SJCRH30 (cell line): ENCODE measurements around the gene MTHFD2L. TPM values are rescaled to one million over a fixed set of nuclear protein-coding genes. Genes with fewer than 3 reads are reported as not detected.
A peak's percentile ranks its signal among the peaks of the same experiment; 100 is the strongest.

Source experiments
- DNase-seq, 2 experiments: peaks; one replicate each; pipeline ENCODE4 v3.0.0-alpha.2; 2015 to 2020
- H3K27ac ChIP-seq: fragments of 250-450 bp; sonication (Bioruptor Pico); 2 replicates; pipeline ENCODE4 v1.5.1; 2020; ENCODE audit warnings: mild to moderate bottlenecking, moderate library complexity
- H3K27me3 ChIP-seq: fragments of 250-450 bp; sonication (Bioruptor Pico); 2 replicates; pipeline ENCODE4 v1.5.1; 2020; ENCODE audit warnings: mild to moderate bottlenecking, moderate library complexity
- H3K36me3 ChIP-seq: fragments of 250-450 bp; sonication (Bioruptor Pico); 2 replicates; pipeline ENCODE4 v1.5.1; 2020; ENCODE audit warnings: mild to moderate bottlenecking, moderate library complexity
- H3K4me1 ChIP-seq: fragments of 250-450 bp; sonication (Bioruptor Pico); 2 replicates; pipeline ENCODE4 v1.5.1; 2020; ENCODE audit warnings: mild to moderate bottlenecking, moderate library complexity
- H3K4me3 ChIP-seq: fragments of 250-450 bp; sonication (Bioruptor Pico); 2 replicates; pipeline ENCODE4 v1.5.1; 2020; ENCODE audit warnings: mild to moderate bottlenecking, moderate library complexity
- H3K9me3 ChIP-seq: fragments of 250-450 bp; sonication (Bioruptor Pico); replicated peaks from 2 replicates; pipeline ENCODE4 v1.5.1; 2020; ENCODE audit warnings: mild to moderate bottlenecking, moderate library complexity
- total RNA-seq: library from RNA; depleted of rRNA; stranded (reverse); fragments of >200 nt; shearing (Covaris generic); gene quantifications from 2 replicates; pipeline ENCODE4 v1.2.3, GENCODE V29; 2014

The MTHFD2L gene
- total RNA-seq, 1 experiment from 2014 or later, result 33.3 TPM

- Histone ChIP-seq H3K4me3 (no peak overlapping the region), H3K27me3 (no peaks in the 10 kb centered on the region), H3K4me1 (no peaks in the 10 kb centered on the region), H3K27ac (no peak overlapping the region), H3K9me3 (no peaks in the 10 kb centered on the region), H3K36me3 (no peaks in the 10 kb centered on the region)
- DNase-seq, result no peak
Observed at GRCh38 chr4:74223098-74223497, 65.2 kb downstream of the MTHFD2L start.

- H3K27ac ChIP-seq, result no peak overlapping the region
- H3K36me3 ChIP-seq, result no peaks in the 10 kb centered on the region
- H3K4me3 ChIP-seq, result no peak overlapping the region
- H3K4me1 ChIP-seq, result no peaks in the 10 kb centered on the region
- DNase-seq, result no peak
- no peaks in the 10 kb centered on the region for H3K27me3 ChIP-seq
- H3K9me3 ChIP-seq, result no peaks in the 10 kb centered on the region
Observed at GRCh38 chr4:74223801-74224200, 65.9 kb downstream of the MTHFD2L start.

- Histone ChIP-seq H3K4me3 (no peak overlapping the region), H3K27me3 (no peaks in the 10 kb centered on the region), H3K36me3 (no peaks in the 10 kb centered on the region), H3K4me1 (no peaks in the 10 kb centered on the region), H3K27ac (no peak overlapping the region), H3K9me3 (no peaks in the 10 kb centered on the region)
- DNase-seq, result peak; percentile 79 to 87
Observed at GRCh38 chr4:74228691-74229640, 71.0 kb downstream of the MTHFD2L start.

DNA sequence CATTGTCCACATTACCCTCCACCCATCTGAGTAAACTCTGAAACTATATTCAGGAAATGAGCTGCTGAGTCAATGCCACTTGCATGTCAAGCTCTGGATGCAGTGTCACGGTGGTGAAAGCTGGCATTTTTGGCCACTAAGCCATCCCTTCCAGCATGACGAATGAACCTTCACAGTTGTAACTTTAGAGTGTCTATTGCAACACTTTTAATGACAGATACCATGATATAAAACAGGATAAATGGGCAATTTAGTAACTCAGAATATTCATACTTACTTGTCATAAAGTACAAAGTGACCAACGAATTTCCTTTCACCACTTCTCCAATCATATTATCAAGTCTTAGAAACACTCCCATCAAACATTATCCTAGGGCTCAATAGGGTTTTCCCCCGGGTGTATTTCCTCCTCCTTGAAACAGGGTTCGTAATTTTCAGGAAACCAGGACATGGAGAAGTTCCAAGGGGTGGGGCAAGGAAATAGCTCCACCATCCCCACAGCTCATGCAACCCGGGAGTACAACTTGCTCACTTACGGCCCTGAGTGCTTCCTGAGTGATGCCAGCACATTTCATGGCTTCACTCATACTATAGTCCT is 73.1 kb downstream of the MTHFD2L start:
- DNase-seq, result no peak

DNA sequence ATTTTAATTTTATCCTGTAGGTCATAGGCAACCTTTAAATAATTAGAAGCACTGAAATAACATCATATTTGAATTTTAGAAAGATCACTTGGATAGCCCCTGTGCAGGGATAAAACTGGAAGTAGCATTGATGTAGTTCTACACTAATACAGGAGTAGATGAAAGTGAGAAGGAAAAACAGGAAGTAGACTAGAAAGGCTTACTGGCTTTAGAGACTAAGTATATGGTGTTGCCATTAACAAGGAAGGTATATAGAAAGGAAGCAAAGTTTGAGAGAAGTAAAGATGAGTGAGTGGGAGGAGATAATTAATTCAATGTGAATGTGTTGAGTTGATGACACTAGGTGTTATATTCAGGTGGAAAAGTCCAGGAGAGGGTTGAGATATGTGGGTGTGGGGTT is 77.2 kb downstream of the MTHFD2L start:
- Histone ChIP-seq H3K36me3 (no peaks in the 10 kb centered on the region), H3K4me3 (no peak overlapping the region), H3K4me1 (no peaks in the 10 kb centered on the region), H3K27me3 (no peaks in the 10 kb centered on the region), H3K27ac (no peak overlapping the region), H3K9me3 (no peaks in the 10 kb centered on the region)
- no peak for DNase-seq

More for the DNA sequence above, 73.1 kb downstream of the MTHFD2L start:
- H3K4me1 ChIP-seq, result no peaks in the 10 kb centered on the region
- no peaks in the 10 kb centered on the region for H3K9me3 ChIP-seq
- H3K36me3 ChIP-seq, result no peaks in the 10 kb centered on the region
- H3K27me3 ChIP-seq, result no peaks in the 10 kb centered on the region
- no peak overlapping the region for H3K4me3 ChIP-seq
- H3K27ac ChIP-seq, result no peak overlapping the region

DNA sequence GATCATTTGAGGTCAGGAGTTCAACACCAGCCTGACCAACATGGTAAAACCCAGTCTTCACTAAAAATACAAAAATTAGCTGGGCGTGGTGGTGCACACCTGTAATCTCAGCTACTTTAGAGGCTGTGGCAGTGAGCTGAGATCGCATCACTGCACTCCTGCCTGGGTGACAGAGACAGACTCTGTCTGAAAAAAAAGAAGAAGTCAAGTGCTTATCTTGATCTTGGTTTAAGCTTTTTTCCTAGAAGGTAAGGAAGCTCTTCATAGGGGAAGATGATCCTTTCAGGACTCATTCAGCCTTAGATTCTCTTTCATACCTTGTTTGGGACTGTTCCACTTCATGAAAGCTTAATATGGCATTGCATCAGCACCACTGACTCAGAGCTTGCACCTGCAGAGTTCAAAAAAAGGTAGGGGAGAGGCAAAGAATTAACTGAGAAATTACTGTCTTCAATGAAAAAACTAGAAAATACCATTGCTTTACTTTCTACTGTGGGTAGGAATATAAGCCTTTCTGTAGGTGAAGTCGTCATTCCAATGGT is 79.6 kb downstream of the MTHFD2L start:
- H3K9me3 ChIP-seq, result no peaks in the 10 kb centered on the region
- H3K27me3 ChIP-seq, result no peaks in the 10 kb centered on the region
- no peak for DNase-seq
- H3K27ac ChIP-seq, result no peak overlapping the region
- no peak overlapping the region for H3K4me3 ChIP-seq
- H3K36me3 ChIP-seq, result no peaks in the 10 kb centered on the region
- H3K4me1 ChIP-seq, result no peaks in the 10 kb centered on the region

DNA sequence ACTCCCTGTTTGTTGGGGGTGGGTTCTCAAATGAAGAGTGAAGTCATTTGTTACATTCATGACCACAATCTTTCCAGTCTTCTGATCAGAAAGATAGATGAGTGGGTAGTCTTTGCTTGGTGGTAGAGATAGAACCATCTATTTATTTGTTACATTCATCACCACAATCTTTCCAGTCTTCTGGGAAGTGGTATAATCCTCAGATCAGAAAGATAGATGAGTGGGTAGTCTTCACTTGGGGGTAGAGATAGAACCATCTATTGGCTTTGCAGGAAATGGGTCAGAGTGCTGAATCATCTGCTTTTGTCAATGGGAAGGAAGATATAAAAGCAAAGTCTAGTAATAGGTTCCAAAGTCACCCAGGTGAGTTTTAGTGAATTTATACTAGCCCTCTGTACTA is 86.1 kb downstream of the MTHFD2L start:
- no peak overlapping the region for H3K4me3 ChIP-seq
- no peak overlapping the region for H3K27ac ChIP-seq
- H3K36me3 ChIP-seq, result no peaks in the 10 kb centered on the region
- no peaks in the 10 kb centered on the region for H3K27me3 ChIP-seq
- DNase-seq, result no peak
- H3K9me3 ChIP-seq, result no peaks in the 10 kb centered on the region
- no peaks in the 10 kb centered on the region for H3K4me1 ChIP-seq

GRCh38 chr4:74252933-74253332 is 95.0 kb downstream of the MTHFD2L start:
- Histone ChIP-seq H3K27ac (no peak overlapping the region), H3K27me3 (no peaks in the 10 kb centered on the region), H3K36me3 (no peaks in the 10 kb centered on the region), H3K4me3 (no peak overlapping the region), H3K4me1 (no peaks in the 10 kb centered on the region), H3K9me3 (no peaks in the 10 kb centered on the region; the same call in 1 of the 2 replicates)
- no peak for DNase-seq

GRCh38 chr4:74254386-74254785 is 96.5 kb downstream of the MTHFD2L start:
- no peak for DNase-seq
- H3K27ac ChIP-seq, result no peak overlapping the region
- no peak overlapping the region for H3K4me3 ChIP-seq
- H3K4me1 ChIP-seq, result no peaks in the 10 kb centered on the region
- H3K9me3 ChIP-seq, result no peaks in the 10 kb centered on the region; the same call in 1 of the 2 replicates
- no peaks in the 10 kb centered on the region for H3K36me3 ChIP-seq
- no peaks in the 10 kb centered on the region for H3K27me3 ChIP-seq

- Histone ChIP-seq H3K27ac (no peak overlapping the region), H3K4me3 (no peak overlapping the region), H3K27me3 (no peaks in the 10 kb centered on the region), H3K4me1 (no peaks in the 10 kb centered on the region), H3K9me3 (no peaks in the 10 kb centered on the region; the same call in 1 of the 2 replicates), H3K36me3 (no peaks in the 10 kb centered on the region)
- DNase-seq, result no peak
Observed at GRCh38 chr4:74255096-74255495, 97.2 kb downstream of the MTHFD2L start.

- no peak overlapping the region for H3K27ac ChIP-seq
- H3K4me1 ChIP-seq, result no peaks in the 10 kb centered on the region
- H3K9me3 ChIP-seq, result no peaks in the 10 kb centered on the region
- no peaks in the 10 kb centered on the region for H3K27me3 ChIP-seq
- H3K36me3 ChIP-seq, result no peaks in the 10 kb centered on the region
- no peak overlapping the region for H3K4me3 ChIP-seq
- peak in 1 of 2 experiments; percentile 32 for DNase-seq
Observed at GRCh38 chr4:74258963-74259362, 101.0 kb downstream of the MTHFD2L start.

- no peaks in the 10 kb centered on the region for H3K4me1 ChIP-seq
- H3K9me3 ChIP-seq, result no peaks in the 10 kb centered on the region
- no peaks in the 10 kb centered on the region for H3K27me3 ChIP-seq
- H3K4me3 ChIP-seq, result no peak overlapping the region
- H3K36me3 ChIP-seq, result no peaks in the 10 kb centered on the region
- DNase-seq, result no peak
- H3K27ac ChIP-seq, result no peak overlapping the region
Observed at GRCh38 chr4:74260036-74260435, 102.1 kb downstream of the MTHFD2L start.

DNA sequence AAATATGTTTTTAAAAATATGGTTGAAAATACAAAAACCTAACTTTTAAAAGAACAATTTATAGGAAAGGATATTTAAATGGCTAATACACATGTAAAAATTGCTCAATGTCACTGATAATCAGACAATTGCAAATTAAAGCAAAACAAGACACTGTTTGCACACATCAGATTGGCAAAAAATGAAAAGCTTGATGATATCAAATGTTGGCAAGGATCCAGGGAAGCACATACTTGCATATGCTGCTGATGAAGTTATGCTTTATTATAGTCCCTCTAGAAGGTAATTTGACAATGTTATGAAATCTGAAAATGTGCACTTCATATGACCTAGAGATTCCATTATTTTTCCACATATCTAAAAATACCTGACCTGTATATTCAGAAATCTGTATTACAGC is 104.6 kb downstream of the MTHFD2L start:
- no peak overlapping the region for H3K27ac ChIP-seq
- peak in 1 of 2 experiments; percentile 34 for DNase-seq
- H3K9me3 ChIP-seq, result no peaks in the 10 kb centered on the region
- H3K4me3 ChIP-seq, result no peak overlapping the region
- H3K27me3 ChIP-seq, result no peaks in the 10 kb centered on the region
- no peaks in the 10 kb centered on the region for H3K36me3 ChIP-seq
- H3K4me1 ChIP-seq, result no peaks in the 10 kb centered on the region

GRCh38 chr4:74263551-74263950 is 105.6 kb downstream of the MTHFD2L start:
- H3K36me3 ChIP-seq, result no peaks in the 10 kb centered on the region
- no peak for DNase-seq
- H3K27ac ChIP-seq, result no peak overlapping the region
- H3K9me3 ChIP-seq, result no peaks in the 10 kb centered on the region
- no peak overlapping the region for H3K4me3 ChIP-seq
- H3K4me1 ChIP-seq, result no peaks in the 10 kb centered on the region
- H3K27me3 ChIP-seq, result no peaks in the 10 kb centered on the region

DNA sequence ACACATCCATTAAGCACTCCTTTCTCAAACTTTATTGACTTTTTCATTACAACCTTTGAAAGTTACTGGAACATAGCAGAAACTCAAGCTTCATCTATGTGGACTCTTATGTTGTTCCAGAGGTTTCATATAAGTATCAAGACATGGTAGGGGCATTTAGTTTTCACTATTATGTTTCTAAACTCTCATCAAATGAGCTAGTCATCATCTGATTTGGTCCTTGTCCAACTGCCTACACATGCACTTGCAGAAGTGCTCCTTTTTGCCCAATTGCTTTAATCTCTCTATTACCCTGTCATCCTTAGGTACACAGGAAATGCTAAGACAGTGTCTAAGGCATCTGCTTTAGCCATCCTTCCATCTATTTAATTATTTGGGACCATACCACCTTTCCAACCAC is 108.2 kb downstream of the MTHFD2L start:
- DNase-seq, result no peak
- Histone ChIP-seq H3K27ac (no peak overlapping the region), H3K36me3 (no peaks in the 10 kb centered on the region), H3K9me3 (no peaks in the 10 kb centered on the region), H3K4me3 (no peak overlapping the region), H3K27me3 (no peaks in the 10 kb centered on the region), H3K4me1 (no peaks in the 10 kb centered on the region)
